Natural killer cell (primary cell): ENCODE data around the gene PRUNE1. TPM values are rescaled to one million over a fixed set of nuclear protein-coding genes. Genes with fewer than 3 reads are reported as not detected.

Source experiments
- ATAC-seq, 3 donors: fragments of 150-1000 bp in 2 of 3; fragments of 200-7000 bp in 1 of 3; cut with Tn5 transposase; 1 replicate in 1 of 3; 2 replicates in 2 of 3; pipeline ENCODE4 v1.10.0; 2021; ENCODE audit warnings: mild to moderate bottlenecking in 2 of 3, moderate library complexity in 2 of 3
- DNase-seq, 2 donors: peaks; one replicate each; pipeline versions ENCODE4 v3.0.0 to v3.0.0-alpha.2; 2013 to 2021; ENCODE audit warnings: mixed read lengths in 1 of 2
- H3K27ac ChIP-seq: one replicate; pipeline ENCODE4 v1.5.1; 2013; ENCODE audit warnings: mild to moderate bottlenecking, low read length
- H3K27me3 ChIP-seq: one replicate; pipeline ENCODE4 v1.6.1; 2013; ENCODE audit warnings: low read length; ENCODE audit not compliant: control insufficient read depth, insufficient read depth
- H3K36me3 ChIP-seq: one replicate; pipeline ENCODE4 v1.6.1; 2013; ENCODE audit warnings: low read length; ENCODE audit not compliant: control insufficient read depth, insufficient read depth
- H3K4me1 ChIP-seq: one replicate; pipeline ENCODE4 v1.6.1; 2013; ENCODE audit warnings: low read length; ENCODE audit not compliant: control insufficient read depth, insufficient read depth
- H3K4me3 ChIP-seq: one replicate; pipeline ENCODE4 v1.5.1; 2013; ENCODE audit warnings: low read length
- H3K9me3 ChIP-seq: one replicate; pipeline ENCODE4 v1.6.1; 2013; ENCODE audit warnings: low read length; ENCODE audit not compliant: control insufficient read depth, insufficient read depth
- H3K27ac Mint-ChIP-seq, 2 donors: one replicate each; pipeline ENCODE4 v1.8.0; 2022; ENCODE audit warnings: mild to moderate bottlenecking in 2 of 2, mixed read lengths in 2 of 2, moderate library complexity in 1 of 2
- H3K27me3 Mint-ChIP-seq, 2 donors: one replicate each; pipeline ENCODE4 v1.8.0; 2022; ENCODE audit warnings: low read depth in 2 of 2, mixed read lengths in 2 of 2
- H3K36me3 Mint-ChIP-seq: one replicate; pipeline ENCODE4 v1.8.0; 2022; ENCODE audit warnings: mixed read lengths
- H3K4me1 Mint-ChIP-seq, 2 donors: one replicate each; pipeline ENCODE4 v1.8.0; 2022; ENCODE audit warnings: mixed read lengths in 2 of 2
- H3K4me3 Mint-ChIP-seq: one replicate; pipeline ENCODE4 v1.8.0; 2022; ENCODE audit warnings: mild to moderate bottlenecking, moderate library complexity, mixed read lengths
- H3K9me3 Mint-ChIP-seq, 2 donors: one replicate each; pipeline ENCODE4 v1.8.0; 2022; ENCODE audit warnings: mixed read lengths in 2 of 2
- WGBS: methylation state at CpG from one replicate; pipeline ENCODE4 v1.1.7; 2013; ENCODE audit warnings: missing lambda C conversion rate; ENCODE audit not compliant: insufficient coverage; 5-methylcytosine and 5-hydroxymethylcytosine counted together
- intact Hi-C: fragments of 100-400 bp; cut with micrococcal nuclease; formaldehyde crosslinking; loops from one replicate; pipeline ENCODE4 v1.14.2; 2022
- total RNA-seq, 4 donors: library from RNA; stranded (reverse); fragments of 120-200 nt in 1 of 4; gene quantifications; one replicate each; pipeline versions ENCODE4 v1.2.3 to v1.2.4, GENCODE V29; 2013 to 2022
- TF ChIP-seq, protein P1 (sequence below): fragments of 200-600 bp; IDR thresholded peaks from one replicate; pipeline ENCODE4 v1.8.0; 2022; ENCODE audit warnings: antibody characterized with exemption

Gene PRUNE1
- total RNA-seq, 3 donors from 2014 or later (not counting 1 experiment from before 2014, with no cell fraction given): 11.4 to 14.1 (median 13.5) TPM

DNA sequence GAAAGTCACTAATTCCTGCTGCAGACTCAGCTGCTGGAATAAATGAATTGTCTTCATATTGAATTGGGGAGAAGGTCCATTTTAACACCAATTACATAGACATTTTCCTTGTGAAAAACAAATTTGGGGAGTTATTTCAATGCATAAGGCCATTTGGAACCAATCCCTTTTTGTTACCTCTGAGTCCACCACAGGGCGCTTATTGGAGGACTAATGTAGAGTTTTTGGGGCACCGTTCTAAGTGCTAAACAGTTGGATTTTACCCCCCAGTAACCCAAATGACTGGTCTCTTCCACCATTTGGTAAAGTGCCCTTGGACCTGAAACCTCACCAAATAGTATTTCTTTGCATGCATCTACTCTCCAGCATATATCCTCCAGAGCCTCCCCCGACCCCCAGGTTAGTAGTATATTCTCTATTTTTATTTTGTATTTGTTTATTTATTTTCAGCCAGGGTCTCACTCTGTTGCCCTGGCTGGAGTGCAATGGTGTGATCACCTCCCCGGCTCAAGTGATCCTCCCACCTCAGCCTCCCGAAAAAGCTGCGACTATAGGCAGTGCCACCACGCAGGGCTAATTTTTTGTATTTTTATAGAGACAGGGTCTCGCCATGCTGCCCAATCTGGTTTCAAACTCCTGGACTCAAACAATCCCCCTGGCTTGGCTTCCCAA, 1.6 kb downstream of the PRUNE1 start:
- no peak overlapping the region for H3K27ac ChIP-seq
- H3K4me3 Mint-ChIP-seq: peak overlapping the region; percentile 94
- no peaks in the 10 kb centered on the region for H3K9me3 Mint-ChIP-seq
- H3K4me1 ChIP-seq: peaks cover 42% of the 10 kb centered on the region
- no peaks in the 10 kb centered on the region for H3K27me3 ChIP-seq
- H3K4me3 ChIP-seq: no peak overlapping the region
- ATAC-seq: no peak
- no peaks in the 10 kb centered on the region for H3K36me3 Mint-ChIP-seq
- intact Hi-C loops: loop anchor here (2.0 kb wide), 1 partner anchor 39 kb away; no protein-coding TSS in a partner anchor
- peaks cover 53 to 61% of the 10 kb centered on the region in 2 donors for H3K4me1 Mint-ChIP-seq
- no peaks in the 10 kb centered on the region for H3K27me3 Mint-ChIP-seq
- 95% methylated on average over 7 of the region's 8 CpGs for WGBS
- TF ChIP-seq, protein P1, sequence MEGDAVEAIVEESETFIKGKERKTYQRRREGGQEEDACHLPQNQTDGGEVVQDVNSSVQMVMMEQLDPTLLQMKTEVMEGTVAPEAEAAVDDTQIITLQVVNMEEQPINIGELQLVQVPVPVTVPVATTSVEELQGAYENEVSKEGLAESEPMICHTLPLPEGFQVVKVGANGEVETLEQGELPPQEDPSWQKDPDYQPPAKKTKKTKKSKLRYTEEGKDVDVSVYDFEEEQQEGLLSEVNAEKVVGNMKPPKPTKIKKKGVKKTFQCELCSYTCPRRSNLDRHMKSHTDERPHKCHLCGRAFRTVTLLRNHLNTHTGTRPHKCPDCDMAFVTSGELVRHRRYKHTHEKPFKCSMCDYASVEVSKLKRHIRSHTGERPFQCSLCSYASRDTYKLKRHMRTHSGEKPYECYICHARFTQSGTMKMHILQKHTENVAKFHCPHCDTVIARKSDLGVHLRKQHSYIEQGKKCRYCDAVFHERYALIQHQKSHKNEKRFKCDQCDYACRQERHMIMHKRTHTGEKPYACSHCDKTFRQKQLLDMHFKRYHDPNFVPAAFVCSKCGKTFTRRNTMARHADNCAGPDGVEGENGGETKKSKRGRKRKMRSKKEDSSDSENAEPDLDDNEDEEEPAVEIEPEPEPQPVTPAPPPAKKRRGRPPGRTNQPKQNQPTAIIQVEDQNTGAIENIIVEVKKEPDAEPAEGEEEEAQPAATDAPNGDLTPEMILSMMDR: no peak
- peak overlapping the region; percentile 95 to 96 for H3K27ac Mint-ChIP-seq
- H3K36me3 ChIP-seq: peaks cover 3% of the 10 kb centered on the region
- H3K9me3 ChIP-seq: no peaks in the 10 kb centered on the region
- no peak for DNase-seq

DNA sequence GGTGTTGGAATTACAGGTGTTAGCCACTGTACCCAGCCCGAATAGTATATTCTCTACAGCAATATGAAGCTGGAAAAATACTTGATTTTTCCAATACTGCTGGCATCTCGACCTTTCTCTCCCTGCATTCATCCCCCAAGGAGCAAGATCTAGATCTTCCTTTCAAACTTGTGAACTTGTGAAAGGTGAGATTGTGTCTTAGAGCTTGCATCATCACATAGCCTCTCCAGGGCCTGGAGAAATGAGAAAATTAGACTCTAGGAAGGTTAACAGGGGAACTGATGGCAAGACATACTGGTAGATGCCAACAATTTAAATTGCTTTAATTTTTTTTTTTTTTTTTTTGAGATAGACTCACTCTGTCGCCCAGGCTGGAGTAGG, 2.1 kb downstream of the PRUNE1 start:
- no peak overlapping the region for H3K4me3 ChIP-seq
- DNase-seq (no peak), ATAC-seq (no peak)
- peaks cover 37% of the 10 kb centered on the region for H3K4me1 ChIP-seq
- TF ChIP-seq, protein P1: no peak
- peaks cover 49 to 58% of the 10 kb centered on the region in 2 donors for H3K4me1 Mint-ChIP-seq
- peak overlapping the region in 1 of 2 donors; percentile 96 for H3K27ac Mint-ChIP-seq
- 92% methylated on average over 3 of the region's 3 CpGs for WGBS
- no peaks in the 10 kb centered on the region for H3K9me3 ChIP-seq
- no peak overlapping the region for H3K4me3 Mint-ChIP-seq
- H3K36me3 Mint-ChIP-seq: no peaks in the 10 kb centered on the region
- no peaks in the 10 kb centered on the region for H3K27me3 Mint-ChIP-seq
- no peak overlapping the region for H3K27ac ChIP-seq
- H3K27me3 ChIP-seq: no peaks in the 10 kb centered on the region
- peaks cover 3% of the 10 kb centered on the region for H3K36me3 ChIP-seq
- H3K9me3 Mint-ChIP-seq: no peaks in the 10 kb centered on the region
- intact Hi-C loops: no loop called here

DNA sequence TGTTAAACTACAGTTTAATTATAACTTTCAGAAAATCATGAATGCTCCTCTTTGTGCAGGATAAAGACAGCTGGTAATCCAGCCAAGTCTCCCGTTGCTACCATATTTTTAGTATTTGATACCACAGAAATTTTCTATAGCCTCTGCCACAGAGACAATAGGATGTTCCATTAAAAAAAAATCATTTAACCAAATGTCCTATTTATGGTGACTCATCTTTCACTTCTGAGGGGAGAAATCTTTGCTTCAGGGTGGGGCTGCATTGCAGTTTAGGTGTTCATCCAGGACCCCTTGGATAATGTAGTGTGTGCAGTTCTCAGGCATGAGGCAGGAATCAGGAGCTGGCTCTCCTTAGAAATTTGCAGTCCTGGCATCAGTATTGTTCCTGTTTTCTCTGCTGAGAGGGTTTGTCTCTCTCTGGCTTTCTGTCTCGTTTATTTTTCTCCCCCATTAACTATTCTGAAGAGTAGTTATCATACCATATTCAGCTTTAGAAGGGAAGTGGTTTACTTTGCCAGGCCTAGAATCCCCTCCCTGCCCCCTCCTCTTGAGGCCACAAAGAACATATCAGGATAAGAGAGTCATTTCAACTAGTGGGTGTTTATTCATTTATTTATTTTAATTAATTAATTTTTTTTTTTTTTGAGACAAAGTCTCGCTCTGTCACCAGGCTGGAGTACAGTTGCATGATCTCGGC, 3.1 kb downstream of the PRUNE1 start:
- peaks cover 40 to 49% of the 10 kb centered on the region in 2 donors for H3K4me1 Mint-ChIP-seq
- H3K36me3 Mint-ChIP-seq: no peaks in the 10 kb centered on the region
- no peak for ATAC-seq
- WGBS: 76% methylated on average over 3 of the region's 4 CpGs
- H3K36me3 ChIP-seq: peaks cover 3% of the 10 kb centered on the region
- no peaks in the 10 kb centered on the region for H3K27me3 Mint-ChIP-seq
- no peak overlapping the region for H3K27ac ChIP-seq
- no peak overlapping the region for H3K4me3 ChIP-seq
- intact Hi-C loops: no loop called here
- peaks cover 27% of the 10 kb centered on the region for H3K4me1 ChIP-seq
- H3K27ac Mint-ChIP-seq: peak overlapping the region; percentile 81 to 96
- H3K9me3 Mint-ChIP-seq: no peaks in the 10 kb centered on the region
- DNase-seq: no peak
- TF ChIP-seq, protein P1: no peak
- H3K9me3 ChIP-seq: no peaks in the 10 kb centered on the region
- H3K27me3 ChIP-seq: no peaks in the 10 kb centered on the region
- peak overlapping the region; percentile 1 for H3K4me3 Mint-ChIP-seq
